K562 (cell line): ENCODE results near the gene CERS5.

Experiments used
- DNMT1 ChIP-seq: fragments of 450-650 bp; IDR thresholded peaks from 2 replicates; pipeline ENCODE4 v1.6.1; 2016; ENCODE audit warnings: antibody characterized with exemption, mild to moderate bottlenecking
- HDAC6 ChIP-seq: IDR thresholded peaks from 2 replicates; pipeline ENCODE4 v1.6.1; 2012; ENCODE audit warnings: low read depth, mild to moderate bottlenecking, control low read depth, inconsistent platforms, low read length, moderate library complexity
- LARP7 ChIP-seq: fragments of 450-650 bp; IDR thresholded peaks from 2 replicates; pipeline ENCODE4 v1.6.1; 2016
- MXI1 ChIP-seq: IDR thresholded peaks from 2 replicates; pipeline ENCODE4 v1.6.1; 2011; ENCODE audit warnings: low read depth, mild to moderate bottlenecking, improper control_type of control experiment, low read length
- NFE2L1 ChIP-seq: fragments of 450-650 bp; IDR thresholded peaks from 2 replicates; pipeline ENCODE4 v1.6.1; 2016; ENCODE audit warnings: missing genetic modification characterization, low read depth, mild to moderate bottlenecking, missing compliant biosample characterization, moderate library complexity, borderline replicate concordance
- PHB ChIP-seq: fragments of 250-450 bp; sonication (Bioruptor Pico); IDR thresholded peaks from 2 replicates; pipeline ENCODE4 v1.5.0; 2021
- TBP ChIP-seq: optimal IDR thresholded peaks from 2 replicates; pipeline ENCODE3; 2011; ENCODE audit warnings: low read depth, low read length, improper control_type of control experiment
- XRCC5 ChIP-seq: fragments of 200-400 bp; formaldehyde crosslinking; IDR thresholded peaks from 2 replicates; pipeline ENCODE4 v1.6.1; 2017; ENCODE audit warnings: low read depth, mild to moderate bottlenecking, low read length
- ZNF274 ChIP-seq: IDR thresholded peaks from 2 replicates; pipeline ENCODE4 v1.6.1; 2011; ENCODE audit warnings: low read depth, mild to moderate bottlenecking, low read length, moderate library complexity, borderline replicate concordance
- ZNF431 ChIP-seq: sonication (generic); formaldehyde crosslinking; IDR thresholded peaks from 2 replicates; pipeline ENCODE4 v1.8.0; 2022; ENCODE audit warnings: mild to moderate bottlenecking, missing genetic modification reagents
- TF ChIP-seq, protein P1 (sequence below), 2 experiments: fragments of 200-800 bp in 1 of 2; sonication (Bioruptor generic) in 1 of 2; sonication (generic) in 1 of 2; formaldehyde crosslinking in 1 of 2; IDR thresholded peaks in 1 of 2; conservative IDR thresholded peaks in 1 of 2; 2 replicates each; pipeline versions ENCODE4 v1.5.0 to v1.6.1; 2016 to 2020; ENCODE audit warnings: missing compliant biosample characterization in 1 of 2, missing genetic modification characterization in 1 of 2, missing genetic modification reagents in 1 of 2
- TF ChIP-seq, protein P2 (sequence below): fragments of 450-650 bp; IDR thresholded peaks from 2 replicates; pipeline ENCODE4 v1.6.1; 2016; ENCODE audit warnings: antibody characterized with exemption
- TF ChIP-seq, protein P3 (sequence below), 3 experiments: IDR thresholded peaks in 2 of 3; conservative IDR thresholded peaks in 1 of 3; 2 replicates each; pipeline ENCODE4 v1.5.1; 2011 to 2012; ENCODE audit warnings: low read length in 3 of 3, mild to moderate bottlenecking in 3 of 3, control low read depth in 2 of 3, improper control_type of control experiment in 1 of 3, inconsistent platforms in 1 of 3, low read depth in 1 of 3, mixed read lengths in 1 of 3, moderate library complexity in 1 of 3; ENCODE audit not compliant: insufficient read depth in 2 of 3
- TF ChIP-seq, protein P4 (sequence below): sonication (generic); formaldehyde crosslinking; IDR thresholded peaks from 2 replicates; pipeline ENCODE4 v1.4.0; 2020; ENCODE audit warnings: mild to moderate bottlenecking, missing genetic modification reagents

DNA sequence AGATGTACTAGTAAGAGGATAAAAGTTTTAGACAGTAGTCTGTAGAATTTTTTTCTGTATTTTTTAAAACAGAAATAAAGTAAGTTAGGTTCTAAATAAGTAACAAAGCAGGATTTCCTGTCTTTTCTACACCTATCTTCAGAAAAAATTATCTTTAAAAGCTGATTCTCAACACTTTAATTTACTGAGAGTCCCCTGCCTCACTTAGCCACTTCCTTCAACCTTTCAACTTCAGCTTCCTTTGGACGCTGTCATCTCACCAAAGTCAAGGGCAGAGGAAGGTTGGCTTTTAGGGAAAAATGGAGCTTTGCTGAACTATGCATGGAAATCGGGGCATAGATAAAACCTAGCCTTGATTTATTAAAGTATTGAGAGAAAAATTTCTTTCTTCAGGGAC, 44.9 kb upstream of the CERS5 start:
- TF ChIP-seq PHB = no peak
- no peak for TF ChIP-seq DNMT1
- TF ChIP-seq, protein P1, sequence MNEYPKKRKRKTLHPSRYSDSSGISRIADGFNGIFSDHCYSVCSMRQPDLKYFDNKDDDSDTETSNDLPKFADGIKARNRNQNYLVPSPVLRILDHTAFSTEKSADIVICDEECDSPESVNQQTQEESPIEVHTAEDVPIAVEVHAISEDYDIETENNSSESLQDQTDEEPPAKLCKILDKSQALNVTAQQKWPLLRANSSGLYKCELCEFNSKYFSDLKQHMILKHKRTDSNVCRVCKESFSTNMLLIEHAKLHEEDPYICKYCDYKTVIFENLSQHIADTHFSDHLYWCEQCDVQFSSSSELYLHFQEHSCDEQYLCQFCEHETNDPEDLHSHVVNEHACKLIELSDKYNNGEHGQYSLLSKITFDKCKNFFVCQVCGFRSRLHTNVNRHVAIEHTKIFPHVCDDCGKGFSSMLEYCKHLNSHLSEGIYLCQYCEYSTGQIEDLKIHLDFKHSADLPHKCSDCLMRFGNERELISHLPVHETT (CRISPR knock-in tag; conservative IDR thresholded peaks at IDR 0.05 in 1 of 2, IDR thresholded peaks at IDR 0.05 in 1 of 2) = no peak
- TF ChIP-seq ZNF431 (CRISPR knock-in tag) = no peak
- no peak for TF ChIP-seq LARP7
- TF ChIP-seq, protein P2, sequence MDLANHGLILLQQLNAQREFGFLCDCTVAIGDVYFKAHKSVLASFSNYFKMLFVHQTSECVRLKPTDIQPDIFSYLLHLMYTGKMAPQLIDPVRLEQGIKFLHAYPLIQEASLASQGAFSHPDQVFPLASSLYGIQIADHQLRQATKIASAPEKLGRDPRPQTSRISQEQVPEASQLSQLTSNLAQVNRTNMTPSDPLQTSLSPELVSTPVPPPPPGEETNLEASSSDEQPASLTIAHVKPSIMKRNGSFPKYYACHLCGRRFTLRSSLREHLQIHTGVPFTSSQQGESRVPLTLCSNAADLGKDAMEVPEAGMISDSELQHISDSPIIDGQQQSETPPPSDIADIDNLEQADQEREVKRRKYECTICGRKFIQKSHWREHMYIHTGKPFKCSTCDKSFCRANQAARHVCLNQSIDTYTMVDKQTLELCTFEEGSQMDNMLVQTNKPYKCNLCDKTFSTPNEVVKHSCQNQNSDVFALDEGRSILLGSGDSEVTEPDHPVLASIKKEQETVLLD = no peak
- TF ChIP-seq, protein P3, sequence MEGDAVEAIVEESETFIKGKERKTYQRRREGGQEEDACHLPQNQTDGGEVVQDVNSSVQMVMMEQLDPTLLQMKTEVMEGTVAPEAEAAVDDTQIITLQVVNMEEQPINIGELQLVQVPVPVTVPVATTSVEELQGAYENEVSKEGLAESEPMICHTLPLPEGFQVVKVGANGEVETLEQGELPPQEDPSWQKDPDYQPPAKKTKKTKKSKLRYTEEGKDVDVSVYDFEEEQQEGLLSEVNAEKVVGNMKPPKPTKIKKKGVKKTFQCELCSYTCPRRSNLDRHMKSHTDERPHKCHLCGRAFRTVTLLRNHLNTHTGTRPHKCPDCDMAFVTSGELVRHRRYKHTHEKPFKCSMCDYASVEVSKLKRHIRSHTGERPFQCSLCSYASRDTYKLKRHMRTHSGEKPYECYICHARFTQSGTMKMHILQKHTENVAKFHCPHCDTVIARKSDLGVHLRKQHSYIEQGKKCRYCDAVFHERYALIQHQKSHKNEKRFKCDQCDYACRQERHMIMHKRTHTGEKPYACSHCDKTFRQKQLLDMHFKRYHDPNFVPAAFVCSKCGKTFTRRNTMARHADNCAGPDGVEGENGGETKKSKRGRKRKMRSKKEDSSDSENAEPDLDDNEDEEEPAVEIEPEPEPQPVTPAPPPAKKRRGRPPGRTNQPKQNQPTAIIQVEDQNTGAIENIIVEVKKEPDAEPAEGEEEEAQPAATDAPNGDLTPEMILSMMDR (IDR thresholded peaks at IDR 0.05 in 2 of 3, conservative IDR thresholded peaks at IDR 0.05 in 1 of 3; ENCODE audit: insufficient read depth in 2 of 3, low read depth in 1 of 3, low read length in 3 of 3) = no peak
- no peak for TF ChIP-seq MXI1
- no peak for TF ChIP-seq NFE2L1
- TF ChIP-seq ZNF274 = no peak
- TF ChIP-seq TBP = no peak
- no peak for TF ChIP-seq XRCC5
- no peak for TF ChIP-seq HDAC6
- TF ChIP-seq, protein P4, sequence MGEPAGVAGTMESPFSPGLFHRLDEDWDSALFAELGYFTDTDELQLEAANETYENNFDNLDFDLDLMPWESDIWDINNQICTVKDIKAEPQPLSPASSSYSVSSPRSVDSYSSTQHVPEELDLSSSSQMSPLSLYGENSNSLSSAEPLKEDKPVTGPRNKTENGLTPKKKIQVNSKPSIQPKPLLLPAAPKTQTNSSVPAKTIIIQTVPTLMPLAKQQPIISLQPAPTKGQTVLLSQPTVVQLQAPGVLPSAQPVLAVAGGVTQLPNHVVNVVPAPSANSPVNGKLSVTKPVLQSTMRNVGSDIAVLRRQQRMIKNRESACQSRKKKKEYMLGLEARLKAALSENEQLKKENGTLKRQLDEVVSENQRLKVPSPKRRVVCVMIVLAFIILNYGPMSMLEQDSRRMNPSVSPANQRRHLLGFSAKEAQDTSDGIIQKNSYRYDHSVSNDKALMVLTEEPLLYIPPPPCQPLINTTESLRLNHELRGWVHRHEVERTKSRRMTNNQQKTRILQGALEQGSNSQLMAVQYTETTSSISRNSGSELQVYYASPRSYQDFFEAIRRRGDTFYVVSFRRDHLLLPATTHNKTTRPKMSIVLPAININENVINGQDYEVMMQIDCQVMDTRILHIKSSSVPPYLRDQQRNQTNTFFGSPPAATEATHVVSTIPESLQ = no peak
